ENCODE measurements around the gene NANOGP8.

GRCh38 chr15:35115155-35115725 lies 30.1 kb upstream of the NANOGP8 start:
- TF ChIP-seq POLR2A (IDR thresholded peaks at IDR 0.05; ENCODE audit: low read depth) (no peak), CTCF (IDR thresholded peaks at IDR 0.05) (no peak), POLR2AphosphoS5 (IDR thresholded peaks at IDR 0.05) (no peak)
